NCI-H510A treated with DMSO at 0.1 percent for 48 hours (cell line): Measurements from ENCODE around the gene LDLRAD3.
"Not testable (repeated sequence)": the region's sequence is repeated elsewhere in the genome, so short reads cannot be mapped to it uniquely, and the experiment has no call there.

ENCODE experiments used
- DNase-seq: peaks from one replicate; lab custom pipeline; 2025; lab: John Stamatoyannopoulos, UW

The LDLRAD3 gene

DNA sequence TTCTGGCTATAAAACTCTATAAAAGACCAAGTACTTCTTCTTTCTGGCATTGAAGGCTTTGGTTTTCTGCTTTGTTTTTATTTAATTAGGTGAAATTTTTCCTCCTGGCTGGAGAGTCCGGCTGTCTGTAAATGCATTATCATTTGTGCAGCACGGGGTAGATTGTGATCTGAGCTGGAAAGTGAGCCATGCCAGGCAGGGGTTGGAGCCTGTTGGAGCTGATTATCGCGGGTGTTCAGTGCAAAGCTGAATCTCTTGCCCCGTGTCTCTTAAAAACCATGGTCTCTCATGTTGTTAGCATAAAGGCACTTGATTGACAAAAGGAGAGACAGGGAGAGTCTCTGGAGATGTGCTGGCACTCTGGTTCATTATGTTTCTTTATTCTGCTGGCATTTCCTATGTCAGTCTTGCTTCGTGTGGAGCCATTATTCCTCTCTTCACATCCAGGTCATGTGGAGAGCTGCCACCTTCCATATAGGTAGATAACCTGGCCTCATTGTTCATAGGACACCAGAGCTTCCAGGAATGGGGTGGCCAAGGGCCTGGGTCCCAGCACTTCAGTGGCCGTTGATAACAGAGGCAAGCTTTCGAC lies 75.2 kb downstream of the LDLRAD3 start:
- no peak for DNase-seq

DNA sequence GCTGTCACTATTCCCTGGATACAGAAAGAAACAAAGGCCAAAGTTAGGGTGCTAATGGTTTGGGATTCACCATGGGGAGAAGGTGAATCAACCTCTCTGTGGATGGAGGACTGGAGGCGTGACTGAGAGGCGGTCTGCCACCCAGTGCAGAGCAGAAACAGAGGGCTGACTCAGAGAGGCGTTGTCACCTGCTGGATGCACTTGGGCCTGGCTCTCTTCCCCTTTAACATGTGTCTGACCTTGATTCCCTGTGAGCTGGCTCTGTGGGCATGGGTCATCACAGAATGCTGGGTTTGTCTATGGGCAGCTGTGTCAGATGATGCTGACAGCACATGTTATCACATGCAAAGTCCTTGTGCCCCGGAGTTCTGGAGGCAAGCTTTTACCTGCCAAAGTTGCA lies 75.9 kb downstream of the LDLRAD3 start:
- DNase-seq, result no peak

DNA sequence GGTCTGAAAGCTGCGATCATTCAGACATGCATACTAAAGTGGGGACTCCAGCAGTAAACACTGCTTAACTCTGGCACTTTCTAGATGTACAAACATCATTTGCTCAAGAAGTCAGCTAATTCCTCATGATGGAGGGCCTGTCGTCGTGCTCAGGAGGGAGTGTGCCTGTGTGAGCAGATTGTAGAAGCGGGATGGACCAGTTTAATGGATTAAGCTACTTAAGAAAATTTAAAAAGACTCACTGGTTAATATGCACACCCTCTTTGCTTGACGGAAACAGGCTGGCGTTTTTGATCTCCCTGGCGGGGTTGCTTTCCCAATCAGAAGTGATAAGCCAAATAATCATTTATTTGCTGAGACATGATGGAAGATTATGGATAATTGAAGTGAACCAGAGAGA lies 79.0 kb downstream of the LDLRAD3 start:
- DNase-seq, result no peak

DNA sequence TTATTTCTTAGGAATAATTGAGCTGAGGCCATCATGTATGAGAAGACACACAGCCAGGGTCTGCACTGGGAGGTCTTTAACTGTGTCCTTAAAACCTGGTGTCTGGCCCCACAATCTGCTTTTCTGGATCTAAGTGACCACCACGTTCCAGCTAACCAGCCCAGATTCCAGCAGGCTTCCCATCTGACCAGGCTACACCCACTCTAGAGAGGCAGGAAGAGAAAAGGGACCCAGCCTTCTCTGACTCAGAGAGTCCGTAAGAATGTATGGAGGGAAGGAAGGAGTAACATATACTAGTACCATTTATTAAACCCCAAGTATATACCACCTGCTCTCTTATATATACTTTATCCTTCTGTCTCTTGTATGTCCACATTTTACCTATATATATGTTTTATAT lies 80.1 kb downstream of the LDLRAD3 start:
- DNase-seq, result no peak

DNA sequence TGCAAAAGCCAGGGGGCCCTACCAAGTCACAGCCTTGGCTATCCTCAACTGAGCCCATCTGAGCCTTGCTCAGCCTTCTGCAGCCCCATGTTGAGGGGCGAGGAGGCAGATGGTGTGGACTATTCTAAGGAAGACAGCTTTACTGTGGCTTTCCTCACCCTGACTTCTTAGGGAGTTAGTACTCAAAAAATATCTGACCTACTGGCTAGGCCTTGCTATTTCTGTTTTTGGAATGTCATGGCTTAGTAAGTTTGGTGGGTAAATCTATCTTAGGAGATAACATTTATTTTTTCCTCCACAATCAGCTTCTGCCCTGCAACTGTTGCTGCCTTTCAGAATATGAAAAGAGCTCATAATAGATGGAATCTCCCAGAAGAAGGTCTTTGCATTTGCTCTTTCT lies 80.9 kb downstream of the LDLRAD3 start:
- DNase-seq, result no peak

DNA sequence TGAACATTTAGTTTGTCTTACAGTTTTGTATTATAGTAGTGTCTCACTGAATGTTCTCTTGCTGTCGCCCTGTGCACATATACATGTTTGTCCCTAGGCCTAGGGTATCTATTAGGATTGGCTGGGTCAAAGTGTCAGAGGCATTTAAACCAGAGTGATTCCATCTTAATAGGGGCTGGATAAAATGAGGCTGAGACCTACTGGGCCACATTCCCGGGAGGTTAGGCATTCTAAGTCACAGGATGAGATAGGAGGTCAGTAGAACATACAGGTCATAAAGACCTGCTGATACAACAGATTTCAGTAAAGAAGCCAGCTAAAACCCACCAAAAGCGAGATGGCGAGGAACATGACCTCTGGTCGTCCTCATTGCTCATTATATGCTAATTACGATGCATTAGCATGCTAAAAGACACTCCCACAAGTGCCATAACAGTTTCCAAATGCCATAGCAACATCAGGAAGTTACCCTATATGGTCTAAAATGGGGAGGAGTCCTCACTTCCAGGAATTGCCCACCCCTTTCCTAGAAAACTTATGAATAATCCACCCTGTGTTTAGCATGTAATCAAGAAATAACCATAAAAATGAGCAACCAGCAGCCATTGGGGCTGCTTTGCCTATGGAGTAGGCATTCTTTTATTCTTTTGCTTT lies 82.6 kb downstream of the LDLRAD3 start:
- DNase-seq, result no peak

DNA sequence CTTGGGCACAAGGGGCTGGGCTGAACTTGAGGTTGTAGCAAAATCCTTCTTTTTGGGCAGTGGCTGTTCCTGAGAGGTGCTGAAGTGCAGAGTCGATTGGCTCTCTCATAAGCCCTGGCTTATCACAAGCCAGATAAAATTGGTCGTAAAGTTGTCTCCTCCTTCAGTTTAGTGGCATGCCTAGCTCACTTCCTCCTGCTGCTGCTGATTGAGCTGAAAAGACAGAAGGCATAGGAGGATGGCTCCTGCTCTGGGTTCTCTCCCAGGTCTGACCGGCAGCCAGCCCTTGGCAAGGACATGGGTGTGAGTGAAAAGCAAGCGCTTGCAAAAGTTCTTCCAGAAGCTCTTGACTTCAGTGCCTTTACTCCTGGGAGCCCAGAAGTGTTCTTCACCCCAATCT lies 83.9 kb downstream of the LDLRAD3 start:
- DNase-seq, result no peak

DNA sequence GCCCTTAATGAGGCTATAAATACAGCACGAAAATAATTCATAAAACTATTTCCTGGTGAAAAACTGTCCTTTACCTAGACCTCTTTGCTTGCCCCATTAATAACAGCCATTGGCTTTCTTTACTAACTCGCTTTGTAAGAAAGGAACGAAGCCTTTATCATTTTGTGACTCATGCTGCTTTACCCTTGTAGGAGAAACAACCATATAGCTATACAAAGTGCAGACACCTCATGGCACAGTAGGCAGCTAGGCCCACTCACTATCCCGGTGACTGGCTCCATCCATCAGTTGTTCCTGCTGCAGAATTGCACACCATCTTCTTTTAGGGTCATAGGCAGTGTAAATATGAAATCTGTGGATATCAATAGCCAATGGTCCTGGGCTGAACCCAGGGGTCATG lies 85.8 kb downstream of the LDLRAD3 start:
- no peak for DNase-seq

DNA sequence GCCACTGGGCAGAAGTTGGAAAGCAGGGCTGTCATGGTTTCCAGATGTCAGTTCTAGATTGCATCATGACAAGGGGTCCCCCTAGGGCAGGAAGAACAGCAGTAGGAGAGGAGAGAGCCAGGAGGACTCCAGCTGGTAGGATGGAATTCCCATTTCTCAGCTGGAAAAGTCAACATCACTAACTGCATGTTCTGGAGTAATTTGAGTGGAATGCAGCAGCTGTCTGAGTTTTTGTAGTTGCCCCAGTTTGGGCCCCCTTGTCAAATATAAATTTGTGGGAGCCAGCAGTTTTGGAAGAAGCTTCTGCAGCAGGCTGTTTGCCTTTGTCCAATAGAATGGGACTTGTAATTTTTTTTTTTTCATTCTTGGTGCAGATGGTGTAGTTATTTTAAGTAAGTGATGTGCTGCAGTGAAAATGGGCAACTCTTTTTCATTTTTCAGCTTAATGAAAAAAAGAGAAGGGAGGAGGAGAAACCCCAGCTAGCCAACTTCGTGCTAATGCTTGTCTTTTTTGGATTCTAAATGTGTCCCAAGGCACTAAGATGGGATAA lies 86.9 kb downstream of the LDLRAD3 start:
- no peak for DNase-seq

DNA sequence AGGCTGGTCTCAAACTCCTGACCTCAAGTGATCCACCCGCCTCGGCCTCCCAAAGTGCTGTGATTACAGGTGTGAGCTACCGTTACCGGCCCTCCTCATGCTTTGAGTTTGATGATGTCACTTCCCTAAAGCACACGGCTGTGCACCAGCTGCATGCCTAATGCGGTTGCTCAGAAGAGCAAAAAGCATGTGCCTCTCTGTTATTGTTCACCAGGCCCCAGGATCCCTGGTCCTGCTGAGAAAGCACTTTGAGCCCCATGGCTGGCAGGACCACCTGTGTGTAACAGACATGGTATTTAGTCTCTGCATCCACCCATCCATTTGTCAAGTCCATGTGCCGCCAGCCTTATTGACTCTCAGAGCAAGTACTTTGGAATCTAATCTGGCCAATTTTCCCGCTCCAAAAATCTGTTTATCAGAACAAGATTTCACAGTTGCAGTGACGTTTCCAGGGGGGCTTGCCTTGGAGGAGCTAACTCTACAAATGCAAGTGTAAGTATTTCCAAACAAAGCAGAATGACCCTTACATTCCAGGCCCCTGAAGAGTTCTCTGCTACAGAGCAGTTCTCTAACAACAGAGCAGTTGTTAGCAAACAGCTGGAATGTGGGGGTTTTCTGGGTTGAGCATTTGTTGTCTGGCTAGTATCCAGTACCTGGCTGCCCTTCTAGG lies 89.4 kb downstream of the LDLRAD3 start:
- no peak for DNase-seq

DNA sequence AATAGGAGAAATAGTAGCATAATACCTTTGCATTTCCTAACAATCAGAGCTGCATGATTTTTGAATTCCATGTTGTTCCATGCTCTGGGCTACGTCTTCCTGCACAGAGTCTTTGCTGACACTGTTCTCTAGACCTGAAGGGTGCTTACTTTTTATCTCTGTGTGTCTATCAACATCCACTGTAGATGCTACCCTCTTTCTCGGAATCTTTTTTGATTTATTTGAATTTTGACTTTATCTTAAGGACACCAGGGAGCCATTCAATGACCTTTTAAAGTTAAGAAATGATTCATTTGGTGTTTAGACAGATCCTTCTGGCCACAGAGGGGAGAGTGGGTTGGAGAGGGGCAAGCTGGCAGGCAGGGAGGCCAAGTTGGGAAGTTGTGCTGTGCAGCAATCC lies 90.1 kb downstream of the LDLRAD3 start:
- no peak for DNase-seq

DNA sequence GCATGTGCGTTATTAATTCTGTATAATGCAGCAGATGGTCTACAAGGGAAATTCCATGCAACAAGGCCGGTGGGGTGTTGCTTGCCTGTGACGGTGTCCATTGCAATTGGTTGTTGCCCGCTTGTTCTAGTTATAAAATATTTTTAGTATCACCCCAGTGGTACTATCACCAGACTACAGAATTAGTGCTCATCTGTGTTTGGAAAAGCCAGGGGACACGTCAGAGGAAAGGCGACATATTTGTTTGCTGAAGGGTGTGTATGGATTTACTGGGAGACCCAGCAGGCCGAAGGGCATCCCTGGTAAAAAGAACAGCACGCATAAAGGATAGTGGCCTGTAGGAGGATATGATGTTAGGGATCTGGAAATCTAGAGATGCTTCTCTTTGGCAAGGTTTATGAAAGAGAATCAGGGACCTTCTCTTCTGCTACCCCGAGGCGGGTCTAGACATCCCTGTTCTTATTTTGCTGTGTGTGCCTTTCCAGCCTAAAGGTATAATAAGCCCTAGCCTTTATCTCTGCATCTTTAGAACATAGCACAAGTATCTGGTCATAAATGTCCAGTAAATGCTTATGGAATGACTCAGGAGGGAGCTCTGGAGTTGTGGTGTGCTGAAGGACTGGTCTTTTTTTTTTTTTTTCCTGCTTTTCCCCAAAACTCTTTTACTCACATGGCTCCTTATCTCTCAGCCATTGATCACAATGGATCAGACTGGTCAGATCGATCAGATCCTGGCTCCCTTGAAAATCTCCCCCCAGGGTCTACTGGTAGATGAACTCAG lies 90.9 kb downstream of the LDLRAD3 start:
- no peak for DNase-seq

DNA sequence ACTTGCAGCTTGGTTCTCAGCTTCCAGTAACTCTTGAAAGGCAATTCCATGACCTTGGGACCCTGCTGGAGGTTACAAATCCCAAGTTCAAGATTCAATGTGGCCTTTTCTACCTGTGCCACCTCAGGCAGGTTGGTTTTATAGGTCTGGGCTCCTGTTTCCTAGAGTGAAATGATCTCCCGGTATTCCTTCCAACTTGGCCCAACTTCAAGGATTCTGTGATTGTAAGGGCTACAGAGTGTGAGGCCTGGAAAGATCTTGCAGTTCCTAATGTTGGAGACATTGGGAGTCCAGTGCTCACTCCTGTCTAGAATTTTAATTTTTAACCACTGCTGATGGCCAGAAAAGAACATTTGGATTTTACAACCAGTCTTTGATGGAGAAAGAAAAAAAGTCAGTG lies 91.6 kb downstream of the LDLRAD3 start:
- no peak for DNase-seq

DNA sequence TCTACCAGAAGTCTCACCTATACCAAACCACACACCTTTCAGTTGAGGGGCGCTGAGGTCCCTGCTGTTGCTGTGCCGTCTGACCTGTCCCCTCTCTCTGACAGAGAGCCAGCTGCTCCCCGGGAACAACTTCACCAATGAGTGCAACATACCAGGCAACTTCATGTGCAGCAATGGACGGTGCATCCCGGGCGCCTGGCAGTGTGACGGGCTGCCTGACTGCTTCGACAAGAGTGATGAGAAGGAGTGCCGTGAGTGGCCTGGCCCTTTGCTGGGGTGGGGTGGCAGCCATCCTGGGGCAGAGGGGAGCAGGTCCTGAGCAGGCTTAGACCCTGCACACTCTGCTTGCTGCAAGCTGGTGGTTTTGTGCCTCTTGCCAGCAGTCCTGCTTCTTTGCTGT lies 92.1 kb downstream of the LDLRAD3 start:
- DNase-seq, result no peak

DNA sequence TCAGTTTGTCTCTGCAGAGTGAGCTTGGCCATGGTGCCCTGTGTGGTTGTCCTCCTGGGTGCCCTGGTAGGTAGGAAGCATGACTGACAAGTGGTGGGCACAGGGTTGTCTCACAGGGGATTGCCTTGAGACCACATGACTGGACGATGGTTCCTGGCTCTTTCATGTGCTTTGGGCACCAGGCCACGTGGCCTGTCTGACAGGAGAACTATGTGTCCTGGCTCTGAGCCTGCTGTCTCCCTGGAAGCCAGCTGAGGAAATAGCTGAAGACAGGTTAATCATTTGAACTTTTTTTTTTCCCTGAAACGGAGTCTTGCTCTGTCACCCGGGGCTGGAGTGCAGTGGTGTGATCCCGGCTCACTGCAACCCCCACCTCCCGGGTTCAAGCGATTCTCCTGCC lies 93.2 kb downstream of the LDLRAD3 start:
- no peak for DNase-seq

DNA sequence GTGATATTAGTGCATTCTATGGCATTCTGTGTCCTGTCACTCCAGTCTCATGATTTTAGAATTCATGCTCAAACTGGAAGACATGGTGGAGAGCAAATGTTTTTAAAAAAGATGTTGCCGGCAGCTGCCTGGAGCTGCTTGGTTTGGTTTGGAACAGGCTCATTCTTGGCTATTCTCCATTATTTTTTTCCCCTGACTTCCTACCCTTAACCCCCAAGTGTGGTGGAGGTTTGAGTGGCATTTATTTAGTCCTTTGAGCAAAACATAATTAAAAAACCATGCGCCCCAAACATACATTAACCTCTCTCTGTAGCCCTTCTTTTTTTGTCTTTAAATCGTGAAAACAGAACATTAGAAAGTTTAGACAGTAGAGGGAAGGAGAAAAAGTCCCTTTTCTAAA lies 94.7 kb downstream of the LDLRAD3 start:
- no peak for DNase-seq

DNA sequence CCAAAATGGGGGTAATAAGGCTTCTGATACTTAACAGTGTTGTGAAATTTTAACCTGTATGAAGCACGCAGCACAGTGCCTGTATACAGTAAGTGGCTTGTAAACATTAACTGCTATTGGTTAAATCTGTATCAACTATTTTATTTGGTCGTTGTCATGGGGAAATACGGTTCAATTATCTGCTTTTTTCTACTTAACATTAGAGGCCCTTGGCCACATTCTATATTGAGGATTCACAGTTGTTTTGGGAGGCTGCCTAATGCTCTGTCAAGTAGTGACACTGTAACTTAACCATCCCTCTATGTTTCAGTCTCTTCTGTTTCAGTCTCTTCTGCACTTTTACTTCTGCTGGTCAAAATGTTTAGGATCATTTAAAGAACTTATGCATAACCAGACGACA lies 95.6 kb downstream of the LDLRAD3 start:
- no peak for DNase-seq

DNA sequence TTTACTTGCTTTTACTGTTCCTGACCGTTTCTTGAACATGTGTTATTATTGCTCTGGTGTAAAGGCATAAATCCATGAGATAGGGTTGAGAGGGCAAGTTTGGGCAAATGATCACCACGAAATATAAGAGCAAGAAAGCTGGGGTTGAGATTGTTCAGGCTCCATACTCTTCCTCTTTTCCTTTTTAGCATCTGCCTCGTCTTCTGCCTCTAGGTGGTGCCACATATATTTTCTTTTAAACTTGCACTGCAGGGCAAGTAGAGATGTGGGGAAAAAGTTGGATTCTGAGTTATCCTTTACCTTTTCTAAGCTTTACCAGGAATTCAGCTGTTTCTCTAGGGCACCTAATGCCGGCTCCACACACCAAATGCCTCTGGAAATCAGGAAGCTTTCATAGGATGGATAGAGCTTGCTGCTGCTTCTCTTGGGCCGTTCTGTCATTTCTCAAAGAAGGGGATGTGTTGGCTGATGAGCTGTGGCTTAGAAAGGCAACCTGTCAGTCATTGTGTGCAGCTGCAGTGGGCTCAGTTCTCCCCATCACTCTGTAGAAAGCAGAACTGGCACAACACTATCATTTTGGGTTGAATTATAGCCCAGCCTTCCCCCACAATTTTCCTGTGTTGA lies 98.2 kb downstream of the LDLRAD3 start:
- DNase-seq, result no peak

DNA sequence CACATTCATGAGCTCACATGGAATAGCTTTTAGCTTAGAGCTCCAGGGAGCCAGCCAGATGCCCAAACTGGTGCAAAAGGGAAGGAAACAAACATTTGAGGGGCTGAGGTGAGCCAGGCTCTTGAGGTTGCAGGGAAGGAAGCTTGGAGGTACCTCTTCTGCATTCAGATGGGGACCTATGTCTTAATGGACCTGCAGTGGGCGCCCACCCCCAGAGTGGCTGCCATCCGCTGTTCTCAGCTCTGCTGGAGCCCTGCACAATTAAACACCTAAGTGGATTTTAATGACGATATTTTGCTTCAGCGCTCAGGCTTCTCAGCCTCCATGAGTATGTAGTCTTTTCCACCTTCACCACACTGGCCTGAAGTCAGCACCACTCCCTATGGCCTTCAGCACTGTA lies 100.8 kb downstream of the LDLRAD3 start:
- no peak for DNase-seq

DNA sequence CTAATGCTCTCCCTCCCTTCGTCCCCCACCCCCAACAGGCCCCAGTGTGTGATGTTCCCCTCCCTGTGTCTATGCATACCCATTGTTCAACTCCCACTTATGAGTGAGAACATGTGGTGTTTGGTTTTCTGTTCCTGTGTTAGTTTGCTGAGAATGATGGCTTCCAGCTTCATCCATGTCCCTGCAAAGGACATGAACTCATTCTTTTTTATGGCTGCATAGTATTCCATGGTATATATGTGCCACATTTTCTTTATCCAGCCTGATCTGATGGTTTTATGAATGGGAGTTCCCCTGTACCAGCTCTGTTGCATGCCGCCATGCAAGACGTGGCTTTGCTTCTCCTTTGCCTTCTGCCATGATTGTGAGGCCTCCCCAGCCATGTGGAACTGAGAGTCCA lies 102.1 kb downstream of the LDLRAD3 start:
- not testable (repeated sequence) for DNase-seq

DNA sequence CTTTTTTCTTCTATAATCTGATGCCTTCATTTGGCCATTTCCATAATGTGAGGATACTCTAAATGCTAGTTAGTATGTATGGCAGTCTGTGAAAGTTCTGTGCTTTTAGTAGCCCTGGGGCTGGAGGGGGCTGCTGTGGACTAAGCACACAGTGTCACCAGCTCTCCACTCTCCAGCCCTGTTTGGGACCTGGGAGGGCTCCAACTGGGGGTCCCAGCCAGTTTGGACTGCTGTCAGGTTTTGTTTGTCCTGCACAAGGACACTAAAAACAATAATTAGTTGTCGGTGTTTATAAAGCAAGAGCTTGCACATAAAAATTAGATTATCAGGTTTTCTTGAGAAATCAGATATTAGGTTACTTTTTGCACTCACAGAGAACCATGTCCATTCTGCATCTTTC lies 103.1 kb downstream of the LDLRAD3 start:
- DNase-seq, result no peak

DNA sequence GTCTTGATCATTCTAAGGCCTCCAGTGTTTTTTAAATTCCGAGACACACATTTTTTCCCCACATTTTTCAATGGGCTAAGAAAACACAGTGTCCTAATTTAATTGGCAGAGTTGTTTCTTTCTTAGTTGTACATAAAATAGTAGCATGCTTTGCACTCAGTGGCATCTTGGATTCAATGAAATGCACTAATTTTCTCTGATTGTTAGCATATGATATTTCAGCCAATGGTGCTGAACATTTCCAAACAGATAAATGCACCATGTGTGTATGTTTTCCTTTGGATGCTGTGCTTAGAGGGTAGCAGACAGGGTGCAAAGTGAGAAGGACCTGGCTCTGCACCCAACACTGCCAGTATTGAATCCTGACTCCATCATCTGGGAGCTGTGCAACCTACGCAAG lies 103.5 kb downstream of the LDLRAD3 start:
- no peak for DNase-seq
